Fibroblast of the aortic adventitia (primary cell): Measurements from ENCODE around the gene DIMT1. TPM values are rescaled to one million over a fixed set of nuclear protein-coding genes. Genes with fewer than 3 reads are reported as not detected.
A peak's percentile ranks its signal among the peaks of the same experiment; 100 is the strongest.

Source experiments
- DNase-seq: peaks from one replicate; pipeline ENCODE4 v3.0.0-alpha.2; 2010; ENCODE audit warnings: low read depth
- H3K4me3 ChIP-seq: 2 replicates; pipeline ENCODE4 v1.5.1; 2011; ENCODE audit warnings: low read depth, mild to moderate bottlenecking, control low read depth, low read length, moderate library complexity
- CTCF ChIP-seq: IDR thresholded peaks from 2 replicates; pipeline ENCODE4 v1.5.1; 2011; ENCODE audit warnings: mild to moderate bottlenecking, low read length, control low read depth, inconsistent platforms; ENCODE audit not compliant: insufficient read depth
- total RNA-seq: library from RNA; depleted of rRNA; stranded (reverse); fragments of >200 nt; gene quantifications from 2 replicates; pipeline ENCODE4 v1.2.3, GENCODE V29; 2012; ENCODE audit warnings: low replicate concordance

Gene DIMT1
- 15.0 and 32.7 TPM in 2 replicates for total RNA-seq

GRCh38 chr5:62403411-62404250 is at the start of gene DIMT1:
Gene DIMT1 (minus strand): TSS chr5:62403905. CDS start chr5:62403772, 133 bp downstream.
- TF ChIP-seq CTCF, result no peak
- peak within 1 kb of the TSS; percentile 89 for H3K4me3 ChIP-seq
- DNase-seq, result peak; percentile 97

- no peak for DNase-seq
Observed at GRCh38 chr5:62450259-62450658, 46.6 kb upstream of the DIMT1 start.

GRCh38 chr5:62448528-62448927 is 44.8 kb upstream of the DIMT1 start:
- H3K4me3 ChIP-seq, result no peak overlapping the region
- DNase-seq, result no peak
- no peak for TF ChIP-seq CTCF

More at GRCh38 chr5:62450259-62450658, 46.6 kb upstream of the DIMT1 start:
- no peak overlapping the region for H3K4me3 ChIP-seq
- no peak for TF ChIP-seq CTCF

- TF ChIP-seq CTCF, result no peak
- DNase-seq, result peak; percentile 25
- H3K4me3 ChIP-seq, result no peak overlapping the region
Observed at GRCh38 chr5:62432621-62433064, 28.9 kb upstream of the DIMT1 start.

GRCh38 chr5:62431735-62432620 is 28.3 kb upstream of the DIMT1 start:
- TF ChIP-seq CTCF, result no peak
- H3K4me3 ChIP-seq, result peak overlapping the region; percentile 13
- DNase-seq, result peak; percentile 49

GRCh38 chr5:62424763-62425162 is 21.1 kb upstream of the DIMT1 start:
- no peak for TF ChIP-seq CTCF
- H3K4me3 ChIP-seq, result no peak overlapping the region
- no peak for DNase-seq
